GM23338 (cell line): Measurements from ENCODE around the gene ALPP.

Experiments used
- CREB1 ChIP-seq: fragments of 250-450 bp; sonication (Bioruptor Pico); IDR thresholded peaks from 2 replicates; pipeline ENCODE4 v1.5.0; 2020; ENCODE audit warnings: low read depth, mild to moderate bottlenecking, moderate library complexity
- CTCF ChIP-seq, 2 experiments: fragments of 200-600 bp in 1 of 2; sonication (generic) in 1 of 2; conservative IDR thresholded peaks; 2 replicates each; pipeline versions ENCODE4 v1.5.1 to v1.6.1; 2016 to 2017; ENCODE audit warnings: antibody characterized with exemption in 2 of 2, low read depth in 2 of 2, mild to moderate bottlenecking in 2 of 2, moderate library complexity in 1 of 2
- JUNB ChIP-seq: IDR thresholded peaks from one replicate; pipeline ENCODE4 v1.6.1; 2016; ENCODE audit warnings: antibody characterized with exemption; ENCODE audit not compliant: unreplicated experiment
- ZNF331 ChIP-seq: fragments of 250-450 bp; sonication (Bioruptor Pico); IDR thresholded peaks from 2 replicates; pipeline ENCODE4 v1.5.0; 2020; ENCODE audit warnings: low read depth, mild to moderate bottlenecking, moderate library complexity

- TF ChIP-seq JUNB: no peak
- no peak; a peak in 1 of 4 replicates for TF ChIP-seq CTCF (conservative IDR thresholded peaks at IDR 0.05; ENCODE audit: low read depth in 2 of 2)
- no peak for TF ChIP-seq ZNF331 (CRISPR knock-in tag)
- TF ChIP-seq CREB1: no peak
These were observed 42.1 kb downstream of the ALPP start for GRCh38 chr2:232420463-232421188.
